Measurements from ENCODE around the gene UCN. TPM values are rescaled to one million over a fixed set of nuclear protein-coding genes. Genes with fewer than 3 reads are reported as not detected.
A peak's percentile ranks its signal among the peaks of the same experiment; 100 is the strongest.
"Not testable (repeated sequence)": the region's sequence is repeated elsewhere in the genome, so short reads cannot be mapped to it uniquely, and the experiment has no call there.

The UCN gene
- total RNA-seq, 5 donors from 2014 or later (not counting 1 experiment from before 2014, with no cell fraction given), result 1.8 to 7.8 (median 4.2) TPM

- H3K27me3 ChIP-seq (replicated peaks in 1 of 2; ENCODE audit: control insufficient read depth in 2 of 2, extremely low read depth in 1 of 2, insufficient read depth in 2 of 2, low read length in 1 of 2), result peaks cover 2 to 12% of the 10 kb centered on the region in 2 experiments
- H3K27ac Mint-ChIP-seq; H3K4me1 Mint-ChIP-seq; H3K9me3 ChIP-seq; H3K4me3 ChIP-seq (ENCODE audit: control insufficient read depth in 1 of 2, extremely low read depth in 1 of 2, low read length in 1 of 2); DNase-seq; H3K9me3 Mint-ChIP-seq; H3K36me3 Mint-ChIP-seq; ATAC-seq (replicated peaks in 1 of 4); H3K36me3 ChIP-seq (ENCODE audit: control insufficient read depth in 2 of 2, extremely low read depth in 1 of 2, insufficient read depth in 1 of 2, low read length in 1 of 2); H3K4me3 Mint-ChIP-seq; H3K4me1 ChIP-seq (ENCODE audit: control insufficient read depth in 1 of 2, extremely low read depth in 1 of 2, insufficient read depth in 2 of 2, low read length in 2 of 2); H3K27ac ChIP-seq (ENCODE audit: low read length): not testable (repeated sequence)
- CTCF ChIA-PET, result interaction anchor here in 1 of 2 donors (0.7 to 1.1 kb wide), 4 partner anchors 12 to 921 kb away, joined by 3 to 4 read pairs (median 4); no protein-coding TSS in a partner anchor
- H3K27me3 Mint-ChIP-seq, result peaks cover 18 to 21% of the 10 kb centered on the region in 2 donors
- POLR2A ChIA-PET, result interaction anchor here in 1 of 2 donors (0.6 to 0.7 kb wide), 3 partner anchors 51 to 183 kb away, joined by 4 to 8 read pairs (median 5); no protein-coding TSS in a partner anchor
- WGBS (ENCODE audit: insufficient coverage), result 85% methylated on average over 7 of the region's 15 CpGs
Measured at GRCh38 chr2:27272537-27273522, 35.4 kb downstream of the UCN start.

DNA sequence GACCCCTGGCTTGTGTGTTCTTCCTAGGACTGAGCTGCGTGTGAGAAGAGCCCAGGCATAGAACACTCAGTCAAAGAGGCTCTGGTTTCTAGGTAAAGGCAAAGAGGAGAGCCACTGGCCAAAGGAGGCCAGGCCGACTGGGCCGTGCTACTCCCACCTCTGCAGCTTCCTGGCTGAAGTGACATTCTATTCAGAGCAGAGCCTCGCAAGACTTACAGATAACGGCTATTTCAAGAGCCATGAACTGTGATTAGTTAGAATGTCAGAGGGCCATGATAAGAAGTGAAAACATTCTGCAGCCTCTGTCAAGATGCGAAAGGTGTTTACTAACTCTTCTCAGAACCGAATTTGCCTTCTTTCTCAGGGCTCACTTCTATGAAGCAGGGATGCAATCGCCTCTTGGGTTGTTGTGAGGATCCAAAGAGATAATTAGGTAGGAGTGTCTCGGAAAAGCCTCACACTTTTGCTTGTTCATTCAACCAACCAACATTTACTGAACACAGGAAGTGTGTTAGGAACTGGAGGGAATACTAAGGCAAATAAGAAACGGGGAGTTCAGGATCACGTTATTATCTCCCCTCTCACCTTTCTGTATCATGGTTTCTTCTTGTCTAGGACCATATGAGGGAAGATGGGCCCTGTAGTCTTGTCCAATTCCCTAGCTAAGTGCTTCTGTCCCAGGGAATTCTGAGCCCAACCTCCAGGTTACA lies 36.5 kb downstream of the UCN start:
- ChIA-PET POLR2A (interaction anchor here in 1 of 2 donors (0.6 kb wide), 1 partner anchor 149 kb away, joined by 4 read pairs; no protein-coding TSS in a partner anchor), CTCF (interaction anchor here in 1 of 2 donors (0.7 to 1.1 kb wide), 3 partner anchors 13 to 920 kb away, joined by 3 to 4 read pairs (median 4); no protein-coding TSS in a partner anchor)
- Mint-ChIP-seq H3K27ac (no peak overlapping the region), H3K4me1 (no peaks in the 10 kb centered on the region), H3K9me3 (no peaks in the 10 kb centered on the region), H3K27me3 (peaks cover 13 to 16% of the 10 kb centered on the region in 2 donors), H3K36me3 (no peaks in the 10 kb centered on the region), H3K4me3 (no peak overlapping the region)
- H3K27me3 ChIP-seq (replicated peaks in 1 of 2; ENCODE audit: control insufficient read depth in 2 of 2, extremely low read depth in 1 of 2, insufficient read depth in 2 of 2, low read length in 1 of 2), result peaks cover 2 to 17% of the 10 kb centered on the region in 2 experiments
- DNase-seq, result no peak
- no peak overlapping the region for H3K27ac ChIP-seq (ENCODE audit: low read length)
- no peak overlapping the region for H3K4me3 ChIP-seq (ENCODE audit: control insufficient read depth in 1 of 2, extremely low read depth in 1 of 2, low read length in 1 of 2)
- no peaks in the 10 kb centered on the region for H3K36me3 ChIP-seq (ENCODE audit: control insufficient read depth in 2 of 2, extremely low read depth in 1 of 2, insufficient read depth in 1 of 2, low read length in 1 of 2)
- H3K9me3 ChIP-seq, result no peaks in the 10 kb centered on the region
- no peaks in the 10 kb centered on the region for H3K4me1 ChIP-seq (ENCODE audit: control insufficient read depth in 1 of 2, extremely low read depth in 1 of 2, insufficient read depth in 2 of 2, low read length in 2 of 2)
- 79% methylated on average over 4 of the region's 11 CpGs for WGBS (ENCODE audit: insufficient coverage)
- ATAC-seq (replicated peaks in 1 of 4), result no peak

- no peaks in the 10 kb centered on the region for H3K4me1 ChIP-seq (ENCODE audit: control insufficient read depth in 1 of 2, extremely low read depth in 1 of 2, insufficient read depth in 2 of 2, low read length in 2 of 2)
- no peaks in the 10 kb centered on the region for H3K9me3 Mint-ChIP-seq
- DNase-seq (no peak), ATAC-seq (replicated peaks in 1 of 4) (no peak)
- H3K9me3 ChIP-seq, result no peaks in the 10 kb centered on the region
- 20% methylated on average over 1 of the region's 2 CpGs for WGBS (ENCODE audit: insufficient coverage)
- no peak overlapping the region for H3K4me3 Mint-ChIP-seq
- H3K36me3 ChIP-seq (ENCODE audit: control insufficient read depth in 2 of 2, extremely low read depth in 1 of 2, insufficient read depth in 1 of 2, low read length in 1 of 2), result no peaks in the 10 kb centered on the region
- peaks cover 0 to under 1% (median 0%) of the 10 kb centered on the region in 3 donors for H3K4me1 Mint-ChIP-seq
- peaks cover 10 to 16% of the 10 kb centered on the region in 2 donors for H3K27me3 Mint-ChIP-seq
- peaks cover 3 to 22% of the 10 kb centered on the region in 2 experiments for H3K27me3 ChIP-seq (replicated peaks in 1 of 2; ENCODE audit: control insufficient read depth in 2 of 2, extremely low read depth in 1 of 2, insufficient read depth in 2 of 2, low read length in 1 of 2)
- no peak overlapping the region for H3K27ac ChIP-seq (ENCODE audit: low read length)
- no peaks in the 10 kb centered on the region for H3K36me3 Mint-ChIP-seq
- no peak overlapping the region for H3K4me3 ChIP-seq (ENCODE audit: control insufficient read depth in 1 of 2, extremely low read depth in 1 of 2, low read length in 1 of 2)
- H3K27ac Mint-ChIP-seq, result no peak overlapping the region
- POLR2A ChIA-PET, result no interaction called here
- CTCF ChIA-PET, result interaction anchor here in 1 of 2 donors (0.6 kb wide), 1 partner anchor 94 kb away, joined by 3 read pairs; no protein-coding TSS in a partner anchor
Measured at GRCh38 chr2:27270670-27271069, 37.6 kb downstream of the UCN start.

GRCh38 chr2:27270131-27270530 lies 38.1 kb downstream of the UCN start:
- no peaks in the 10 kb centered on the region for H3K9me3 Mint-ChIP-seq
- no peak for DNase-seq
- no peak overlapping the region for H3K27ac Mint-ChIP-seq

GRCh38 chr2:27268296-27268695 lies 39.9 kb downstream of the UCN start:
- POLR2A ChIA-PET, DNase-seq: not testable (repeated sequence)
- CTCF ChIA-PET, result interaction anchor here in 1 of 2 donors (0.7 kb wide), 1 partner anchor 17 kb away, joined by 4 read pairs; no protein-coding TSS in a partner anchor

More at GRCh38 chr2:27270131-27270530, 38.1 kb downstream of the UCN start:
- ChIA-PET CTCF (no interaction called here), POLR2A (no interaction called here)
- H3K36me3 ChIP-seq (ENCODE audit: control insufficient read depth in 2 of 2, extremely low read depth in 1 of 2, insufficient read depth in 1 of 2, low read length in 1 of 2), result no peaks in the 10 kb centered on the region
- H3K4me1 ChIP-seq (ENCODE audit: control insufficient read depth in 1 of 2, extremely low read depth in 1 of 2, insufficient read depth in 2 of 2, low read length in 2 of 2), result peaks cover 0 to 5% of the 10 kb centered on the region in 2 experiments
- Mint-ChIP-seq H3K27me3 (peaks cover 10 to 16% of the 10 kb centered on the region in 2 donors), H3K36me3 (no peaks in the 10 kb centered on the region), H3K4me3 (no peak overlapping the region), H3K4me1 (peaks cover 0 to 5% (median 4%) of the 10 kb centered on the region in 3 donors)
- peaks cover 8 to 24% of the 10 kb centered on the region in 2 experiments for H3K27me3 ChIP-seq (replicated peaks in 1 of 2; ENCODE audit: control insufficient read depth in 2 of 2, extremely low read depth in 1 of 2, insufficient read depth in 2 of 2, low read length in 1 of 2)
- no peaks in the 10 kb centered on the region for H3K9me3 ChIP-seq
- no peak for ATAC-seq (replicated peaks in 1 of 4)
- H3K4me3 ChIP-seq (ENCODE audit: control insufficient read depth in 1 of 2, extremely low read depth in 1 of 2, low read length in 1 of 2), result no peak overlapping the region
- H3K27ac ChIP-seq (ENCODE audit: low read length), result no peak overlapping the region
- WGBS (ENCODE audit: insufficient coverage), result no CpG with 5 or more reads among the region's 3 CpGs

DNA sequence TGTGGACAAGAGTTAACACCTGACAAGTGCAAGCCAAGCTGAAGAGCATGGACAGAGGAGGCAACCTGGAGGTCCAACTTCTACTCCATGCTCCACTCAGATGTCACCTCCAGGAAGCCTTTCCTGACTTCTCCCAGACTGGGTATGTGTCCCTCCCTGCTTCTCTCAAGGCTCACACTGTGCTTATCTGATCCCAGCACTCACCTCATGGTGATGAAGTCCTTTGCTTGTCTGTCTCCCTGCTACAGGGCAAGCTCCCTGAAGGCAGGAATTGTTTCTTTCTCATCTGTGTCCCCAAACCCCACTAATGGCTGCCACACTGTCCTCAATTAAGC lies 42.7 kb downstream of the UCN start:
- H3K27ac Mint-ChIP-seq, result no peak overlapping the region
- H3K9me3 Mint-ChIP-seq, result no peaks in the 10 kb centered on the region
- Histone ChIP-seq H3K36me3 (ENCODE audit: control insufficient read depth in 2 of 2, extremely low read depth in 1 of 2, insufficient read depth in 1 of 2, low read length in 1 of 2) (no peaks in the 10 kb centered on the region), H3K4me1 (ENCODE audit: control insufficient read depth in 1 of 2, extremely low read depth in 1 of 2, insufficient read depth in 2 of 2, low read length in 2 of 2) (peaks cover 5 to 42% of the 10 kb centered on the region in 2 experiments), H3K27me3 (replicated peaks in 1 of 2; ENCODE audit: control insufficient read depth in 2 of 2, extremely low read depth in 1 of 2, insufficient read depth in 2 of 2, low read length in 1 of 2) (peaks cover 16 to 63% of the 10 kb centered on the region in 2 experiments), H3K27ac (ENCODE audit: low read length) (no peak overlapping the region), H3K9me3 (no peaks in the 10 kb centered on the region), H3K4me3 (ENCODE audit: control insufficient read depth in 1 of 2, extremely low read depth in 1 of 2, low read length in 1 of 2) (no peak overlapping the region)
- ATAC-seq (replicated peaks in 1 of 4), result no peak
- ChIA-PET CTCF (interaction anchor here (0.7 to 4.0 kb wide), 4 partner anchors 10 to 412 kb away, joined by 3 to 18 read pairs (median 4); no protein-coding TSS in a partner anchor), POLR2A (interaction anchor here in 1 of 2 donors (0.7 kb wide), 1 partner anchor 53 kb away, joined by 5 read pairs; no protein-coding TSS in a partner anchor)
- H3K36me3 Mint-ChIP-seq, result no peaks in the 10 kb centered on the region
- H3K27me3 Mint-ChIP-seq, result peaks cover 36 to 40% of the 10 kb centered on the region in 2 donors
- H3K4me3 Mint-ChIP-seq, result peak overlapping the region in 2 of 3 donors; percentile 39 to 60
- peaks cover 28 to 35% (median 30%) of the 10 kb centered on the region in 3 donors for H3K4me1 Mint-ChIP-seq
- DNase-seq, result peak in 1 of 35 experiments; percentile 8

More at GRCh38 chr2:27268296-27268695, 39.9 kb downstream of the UCN start:
- H3K4me3 Mint-ChIP-seq; H3K36me3 Mint-ChIP-seq; H3K27ac Mint-ChIP-seq; H3K9me3 ChIP-seq; H3K4me3 ChIP-seq (ENCODE audit: control insufficient read depth in 1 of 2, extremely low read depth in 1 of 2, low read length in 1 of 2); H3K9me3 Mint-ChIP-seq; H3K36me3 ChIP-seq (ENCODE audit: control insufficient read depth in 2 of 2, extremely low read depth in 1 of 2, insufficient read depth in 1 of 2, low read length in 1 of 2); H3K27ac ChIP-seq (ENCODE audit: low read length); ATAC-seq (replicated peaks in 1 of 4): not testable (repeated sequence)
- WGBS (ENCODE audit: insufficient coverage), result 89% methylated on average over 11 of the region's 13 CpGs
- H3K4me1 Mint-ChIP-seq, result peaks cover 11 to 19% (median 18%) of the 10 kb centered on the region in 3 donors
- peaks cover 20 to 26% of the 10 kb centered on the region in 2 donors for H3K27me3 Mint-ChIP-seq
- peaks cover 4 to 23% of the 10 kb centered on the region in 2 experiments for H3K4me1 ChIP-seq (ENCODE audit: control insufficient read depth in 1 of 2, extremely low read depth in 1 of 2, insufficient read depth in 2 of 2, low read length in 2 of 2)
- peaks cover 8 to 41% of the 10 kb centered on the region in 2 experiments for H3K27me3 ChIP-seq (replicated peaks in 1 of 2; ENCODE audit: control insufficient read depth in 2 of 2, extremely low read depth in 1 of 2, insufficient read depth in 2 of 2, low read length in 1 of 2)
